GM21381 (cell line): ENCODE data around the gene TTBK2.
A peak's percentile ranks its signal among the peaks of the same experiment; 100 is the strongest.
"Not testable (repeated sequence)": the region's sequence is repeated elsewhere in the genome, so short reads cannot be mapped to it uniquely, and the experiment has no call there.

Source experiments
- ATAC-seq: cut with Tn5 transposase; IDR thresholded peaks from one replicate; pipeline ENCODE4 v1.9.1; 2021; ENCODE audit warnings: mild to moderate bottlenecking, moderate library complexity; ENCODE audit not compliant: unreplicated experiment

The TTBK2 gene

GRCh38 chr15:42766109-42766508 is 154.5 kb downstream of the TTBK2 start:
- not testable (repeated sequence) for ATAC-seq

- ATAC-seq: not testable (repeated sequence)
Observed at GRCh38 chr15:42764154-42764731, 156.3 kb downstream of the TTBK2 start.

GRCh38 chr15:42761813-42762212 is 158.8 kb downstream of the TTBK2 start:
- ATAC-seq: not testable (repeated sequence)

GRCh38 chr15:42760759-42761158 is 159.8 kb downstream of the TTBK2 start:
- ATAC-seq: no peak

- no peak for ATAC-seq
Observed at GRCh38 chr15:42759093-42759492, 161.5 kb downstream of the TTBK2 start.

- no peak for ATAC-seq
Observed at GRCh38 chr15:42750306-42750705, 170.3 kb downstream of the TTBK2 start.

- no peak for ATAC-seq
Observed at GRCh38 chr15:42749266-42749665, 171.3 kb downstream of the TTBK2 start.

GRCh38 chr15:42744195-42744594 is 176.4 kb downstream of the TTBK2 start:
- ATAC-seq: no peak

GRCh38 chr15:42742149-42742548 is 178.4 kb downstream of the TTBK2 start:
- ATAC-seq: no peak

- ATAC-seq: no peak
Observed at GRCh38 chr15:42741710-42742109, 178.9 kb downstream of the TTBK2 start.

- no peak for ATAC-seq
Observed at GRCh38 chr15:42737529-42738328, 182.8 kb downstream of the TTBK2 start.

GRCh38 chr15:42736793-42737528 is 183.6 kb downstream of the TTBK2 start, which contains the start of gene CDAN1:
CDAN1 (minus strand) TSS chr15:42737128; CDS start chr15:42737102, 26 bp downstream.
- peak; percentile 78 for ATAC-seq

GRCh38 chr15:42736178-42736792 is 184.3 kb downstream of the TTBK2 start:
- ATAC-seq: peak; percentile 33

- no peak for ATAC-seq
Observed at GRCh38 chr15:42735382-42736165, 185.0 kb downstream of the TTBK2 start.

GRCh38 chr15:42734076-42734672 is 186.4 kb downstream of the TTBK2 start:
- ATAC-seq: no peak

- ATAC-seq: no peak
Observed at GRCh38 chr15:42733027-42733426, 187.6 kb downstream of the TTBK2 start.

GRCh38 chr15:42732095-42732827 is 188.3 kb downstream of the TTBK2 start:
- no peak for ATAC-seq

- ATAC-seq: no peak
Observed at GRCh38 chr15:42731461-42731860, 189.1 kb downstream of the TTBK2 start.

- ATAC-seq: no peak
Observed at GRCh38 chr15:42730536-42730935, 190.0 kb downstream of the TTBK2 start.
